Measurements from ENCODE around the gene ACTC1.

GRCh38 chr15:34783431-34783830 lies 11.9 kb downstream of the ACTC1 start:
- no peak for TF ChIP-seq CTCF (conservative IDR thresholded peaks at IDR 0.05; ENCODE audit: low read depth, low read length)
- no peak for TF ChIP-seq EZH2phosphoT487 (IDR thresholded peaks at IDR 0.05; ENCODE audit: borderline replicate concordance, low read length)
- no peak for TF ChIP-seq EZH2 (IDR thresholded peaks at IDR 0.05; ENCODE audit: low read length, unreplicated experiment)

Measured in PC-3 (cell line).